ENCODE data around the gene GPR137C. TPM values are rescaled to one million over a fixed set of nuclear protein-coding genes. Genes with fewer than 3 reads are reported as not detected.

GPR137C gene
- total and polyA plus RNA-seq, 2 of the 8 experiments (the other 6 are each of a cell fraction or from before 2014, with no cell fraction given) = 2.7 to 4.3 TPM

GRCh38 chr14:52661314-52661713 is 108.7 kb downstream of the GPR137C start:
- H3K9me3 ChIP-seq (ENCODE audit: insufficient read depth in 2 of 2, low read depth in 1 of 2, low read length in 1 of 2) = no peaks in the 10 kb centered on the region
- DNase-seq (ENCODE audit: low read depth in 1 of 2, low spot score in 2 of 2) = no peak
- H3K23ac ChIP-seq (ENCODE audit: insufficient read length) = no peak overlapping the region
- no peaks in the 10 kb centered on the region for H4K20me1 ChIP-seq (replicated peaks in 1 of 2; ENCODE audit: control insufficient read depth in 1 of 2, insufficient read depth in 2 of 2, low read length in 2 of 2)
- WGBS, 2 experiments (ENCODE audit: extremely low coverage in 1 of 2, insufficient coverage in 1 of 2, insufficient read length in 1 of 2, insufficient replicate concordance in 2 of 2, low coverage in 1 of 2, low lambda C conversion rate in 2 of 2, missing lambda C conversion rate in 1 of 2) = 94% methylated on average over 2 of the region's 2 CpGs; no CpG with 5 or more reads in 1 of the 2 experiments
- no peak overlapping the region for H3K4me2 ChIP-seq (ENCODE audit: insufficient read depth in 1 of 2, low read depth in 2 of 2, low read length in 2 of 2)
- no peaks in the 10 kb centered on the region for H3K23me2 ChIP-seq (ENCODE audit: low read depth, low read length)
- no peak overlapping the region for H4K8ac ChIP-seq (ENCODE audit: extremely low read depth, insufficient read depth, low read length)
- H3K18ac ChIP-seq (ENCODE audit: extremely low read depth, low read length) = no peak overlapping the region
- H2BK20ac ChIP-seq (ENCODE audit: low read length) = no peak overlapping the region
- H2BK15ac ChIP-seq (ENCODE audit: low read length) = no peak overlapping the region
- H2BK120ac ChIP-seq (replicated peaks; ENCODE audit: low read depth, low read length) = no peak overlapping the region
- no peak overlapping the region for H2BK12ac ChIP-seq (ENCODE audit: low read depth, low read length)
- no peak overlapping the region for H3K4ac ChIP-seq (replicated peaks; ENCODE audit: insufficient read length, low read depth, low read length)
- ChIA-PET CTCF (ENCODE audit: partially characterized antibody) (interaction anchor here (0.9 kb wide), 1 partner anchor 94 kb away, joined by 3 read pairs; no protein-coding TSS in a partner anchor), POLR2A (ENCODE audit: partially characterized antibody) (no interaction called here)
- no peak overlapping the region for H4K91ac ChIP-seq (replicated peaks; ENCODE audit: insufficient read length, low read length)
- H3K56ac ChIP-seq (replicated peaks; ENCODE audit: insufficient read length, low read depth, low read length) = no peak overlapping the region
- H3K27ac ChIP-seq (ENCODE audit: low read depth, low read length) = no peak overlapping the region
- TF ChIP-seq EGR1 (IDR thresholded peaks at IDR 0.05; ENCODE audit: borderline replicate concordance, low read depth, low read length) (no peak), HDAC2 (IDR thresholded peaks at IDR 0.05; ENCODE audit: borderline replicate concordance in 1 of 2, low read depth in 2 of 2, low read length in 2 of 2) (no peak), KDM4A (IDR thresholded peaks at IDR 0.05; ENCODE audit: low read depth, low read length, severe bottlenecking) (no peak), BACH1 (IDR thresholded peaks at IDR 0.05; ENCODE audit: low read length) (no peak), TAF7 (optimal IDR thresholded peaks at IDR 0.05; ENCODE audit: borderline replicate concordance, low read depth, low read length) (no peak), CHD1 (IDR thresholded peaks at IDR 0.05; ENCODE audit: low read depth, low read length) (no peak), CBX5 (IDR thresholded peaks at IDR 0.05; ENCODE audit: low read depth, low read length) (no peak), YY1 (IDR thresholded peaks at IDR 0.05; ENCODE audit: low read depth, low read length) (no peak), GTF2F1 (IDR thresholded peaks at IDR 0.05; ENCODE audit: borderline replicate concordance, low read depth, low read length) (no peak), RXRA (IDR thresholded peaks at IDR 0.05; ENCODE audit: insufficient read depth, low read depth, low read length) (no peak), RBBP5 (IDR thresholded peaks at IDR 0.05; ENCODE audit: borderline replicate concordance, low read depth, low read length) (no peak), POLR2AphosphoS5 (IDR thresholded peaks at IDR 0.05; ENCODE audit: low read depth, low read length) (no peak)
- no peak overlapping the region for H4K5ac ChIP-seq (ENCODE audit: insufficient read length, low read depth, low read length)
- no peak overlapping the region for H2AFZ ChIP-seq (ENCODE audit: low read length)
- no peak overlapping the region for H3K14ac ChIP-seq (ENCODE audit: insufficient read length)
- no peak overlapping the region for H3K4me3 ChIP-seq (ENCODE audit: extremely low read depth in 1 of 4, insufficient read depth in 2 of 4, low read depth in 3 of 4, low read length in 4 of 4)
- H2BK5ac ChIP-seq (ENCODE audit: low read depth, low read length) = no peak overlapping the region
- no peaks in the 10 kb centered on the region for H3K79me1 ChIP-seq (ENCODE audit: low read depth, low read length)
- H2AK5ac ChIP-seq (ENCODE audit: low read depth, low read length) = no peak overlapping the region
- H3K9ac ChIP-seq (replicated peaks in 1 of 4; ENCODE audit: extremely low read depth in 1 of 4, low read depth in 3 of 4, low read length in 3 of 4) = no peak overlapping the region
- H3K27me3 ChIP-seq (replicated peaks in 1 of 4; ENCODE audit: control insufficient read depth in 3 of 4, extremely low read depth in 1 of 4, insufficient read depth in 3 of 4, low read length in 3 of 4) = no peaks in the 10 kb centered on the region
- no peaks in the 10 kb centered on the region for H3K4me1 ChIP-seq (replicated peaks in 1 of 4; ENCODE audit: control insufficient read depth in 3 of 4, insufficient read depth in 4 of 4, low read length in 3 of 4)
- H3K79me2 ChIP-seq (ENCODE audit: control insufficient read depth in 1 of 2, insufficient read depth in 2 of 2, low read length in 2 of 2) = no peaks in the 10 kb centered on the region
- peaks cover 0 to 10% (median 2%) of the 10 kb centered on the region in 4 experiments; a peak in 3 of 8 replicates for H3K36me3 ChIP-seq (ENCODE audit: control insufficient read depth in 2 of 4, insufficient read depth in 4 of 4, low read length in 3 of 4)
- FAIRE-seq = no peak
